GM18519 (cell line): ENCODE results near the gene DPEP3.

Experiments used
- ATAC-seq: cut with Tn5 transposase; IDR thresholded peaks from one replicate; pipeline ENCODE4 v1.9.1; 2021; ENCODE audit warnings: mild to moderate bottlenecking, moderate library complexity; ENCODE audit not compliant: unreplicated experiment, low FRiP score

DPEP3 gene

GRCh38 chr16:67968400-67969253 lies 11.7 kb downstream of the DPEP3 start, which contains the start of gene SLC12A4:
TSS of gene SLC12A4 (minus strand) at chr16:67968637. CDS start at chr16:67968553, 84 bp downstream.
- ATAC-seq = peak; percentile 58

- peak; percentile 14 for ATAC-seq
Observed at GRCh38 chr16:67967958-67968399, 12.3 kb downstream of the DPEP3 start.

GRCh38 chr16:67967183-67967957 lies 12.9 kb downstream of the DPEP3 start:
- no peak for ATAC-seq

- no peak for ATAC-seq
Observed at GRCh38 chr16:67966549-67967182, 13.6 kb downstream of the DPEP3 start.

GRCh38 chr16:67965668-67966548 lies 14.4 kb downstream of the DPEP3 start:
- no peak for ATAC-seq

- ATAC-seq = no peak
Observed at GRCh38 chr16:67964477-67965131, 15.7 kb downstream of the DPEP3 start.

- ATAC-seq = no peak
Observed at GRCh38 chr16:67963662-67964321, 16.5 kb downstream of the DPEP3 start.

- no peak for ATAC-seq
Observed at GRCh38 chr16:67963292-67963661, 17.0 kb downstream of the DPEP3 start.

- no peak for ATAC-seq
Observed at GRCh38 chr16:67962135-67962534, 18.2 kb downstream of the DPEP3 start.

- ATAC-seq = no peak
Observed at GRCh38 chr16:67961551-67961957, 18.7 kb downstream of the DPEP3 start.

- ATAC-seq = no peak
Observed at GRCh38 chr16:67959536-67960329, 20.6 kb downstream of the DPEP3 start.

- no peak for ATAC-seq
Observed at GRCh38 chr16:67957622-67958021, 22.7 kb downstream of the DPEP3 start.

- no peak for ATAC-seq
Observed at GRCh38 chr16:67954421-67955196, 25.7 kb downstream of the DPEP3 start.

- ATAC-seq = no peak
Observed at GRCh38 chr16:67953641-67954375, 26.5 kb downstream of the DPEP3 start.

- ATAC-seq = no peak
Observed at GRCh38 chr16:67951485-67951884, 28.8 kb downstream of the DPEP3 start.

GRCh38 chr16:67950335-67950843 lies 29.9 kb downstream of the DPEP3 start:
- no peak for ATAC-seq

GRCh38 chr16:67949645-67950044 lies 30.7 kb downstream of the DPEP3 start:
- ATAC-seq = no peak
